BLaER1 (cell line): Measurements from ENCODE around the gene SIAH2.

Experiments used
- H3K27ac ChIP-seq: shearing (Covaris generic); formaldehyde crosslinking; 2 replicates; pipeline ENCODE4 v1.8.1; 2022
- H3K27me3 ChIP-seq: shearing (Covaris generic); formaldehyde crosslinking; 2 replicates; pipeline ENCODE4 v1.8.1; 2022
- H3K36me3 ChIP-seq: shearing (Covaris generic); formaldehyde crosslinking; 2 replicates; pipeline ENCODE4 v1.8.1; 2022
- H3K4me1 ChIP-seq: shearing (Covaris generic); formaldehyde crosslinking; 2 replicates; pipeline ENCODE4 v1.8.1; 2022
- H3K4me2 ChIP-seq: shearing (Covaris generic); formaldehyde crosslinking; 2 replicates; pipeline ENCODE4 v1.8.1; 2022
- H3K4me3 ChIP-seq: shearing (Covaris generic); formaldehyde crosslinking; 2 replicates; pipeline ENCODE4 v1.8.1; 2022
- H3K9ac ChIP-seq: shearing (Covaris generic); formaldehyde crosslinking; 2 replicates; pipeline ENCODE4 v1.8.1; 2022
- H3K9me3 ChIP-seq: shearing (Covaris generic); formaldehyde crosslinking; 2 replicates; pipeline ENCODE4 v1.8.1; 2022
- H4K20me1 ChIP-seq: shearing (Covaris generic); formaldehyde crosslinking; 2 replicates; pipeline ENCODE4 v1.8.1; 2022
- Cebpa-rat ChIP-seq: shearing (Covaris generic); IDR thresholded peaks from 2 replicates; pipeline ENCODE4 v1.8.1; 2022

The SIAH2 gene

DNA sequence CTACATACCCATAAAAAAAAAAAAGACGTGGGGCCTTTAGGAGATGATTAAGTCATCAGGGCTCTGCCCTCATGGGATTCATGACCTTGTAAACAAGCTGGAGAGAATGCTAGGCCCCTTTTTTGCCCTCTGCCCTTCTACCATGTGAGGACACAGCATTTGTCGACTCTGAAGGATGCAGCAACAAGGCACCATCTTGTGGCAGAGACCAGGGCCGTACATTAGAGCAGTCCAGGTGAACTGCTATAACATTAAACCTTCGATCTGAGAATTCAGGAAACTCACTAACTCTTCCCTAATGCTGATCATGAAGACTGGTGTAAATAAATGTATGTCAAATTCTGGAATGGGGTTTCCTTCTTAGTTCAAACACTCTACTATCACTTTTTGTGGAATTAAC lies 30.7 kb upstream of the SIAH2 start:
- H3K9me3 ChIP-seq = no peaks in the 10 kb centered on the region
- H3K36me3 ChIP-seq = no peaks in the 10 kb centered on the region
- H3K4me1 ChIP-seq = peaks cover 9% of the 10 kb centered on the region
- no peak overlapping the region for H3K27ac ChIP-seq
- H3K4me3 ChIP-seq = no peak overlapping the region
- H4K20me1 ChIP-seq = no peaks in the 10 kb centered on the region
- no peak overlapping the region for H3K4me2 ChIP-seq
- TF ChIP-seq Cebpa-rat = no peak
- H3K27me3 ChIP-seq = no peaks in the 10 kb centered on the region
- no peak overlapping the region for H3K9ac ChIP-seq

DNA sequence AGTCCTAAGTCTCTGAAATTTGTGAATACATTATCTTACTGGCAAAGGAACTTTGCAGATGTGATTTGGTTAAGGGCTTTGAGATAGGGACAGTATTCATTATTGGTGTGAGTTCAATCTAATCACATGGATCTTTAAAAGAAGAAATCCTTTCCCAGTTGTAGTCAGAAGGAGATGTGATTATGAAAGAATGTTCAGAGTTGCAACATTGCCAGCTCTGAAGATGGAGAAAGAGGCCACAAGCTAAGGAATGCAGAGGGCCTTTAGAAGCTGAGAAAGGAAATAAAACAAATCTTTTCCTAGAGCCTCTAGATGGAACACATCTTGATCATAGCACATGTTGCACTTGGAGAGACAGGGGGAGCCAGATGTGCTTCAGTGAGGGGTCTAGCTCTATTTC lies 27.7 kb upstream of the SIAH2 start:
- no peak overlapping the region for H3K4me3 ChIP-seq
- no peaks in the 10 kb centered on the region for H3K36me3 ChIP-seq
- H3K27me3 ChIP-seq = no peaks in the 10 kb centered on the region
- no peak overlapping the region for H3K27ac ChIP-seq
- no peak overlapping the region for H3K4me2 ChIP-seq
- H3K9me3 ChIP-seq = no peaks in the 10 kb centered on the region
- H3K4me1 ChIP-seq = no peaks in the 10 kb centered on the region
- H4K20me1 ChIP-seq = no peaks in the 10 kb centered on the region
- H3K9ac ChIP-seq = no peak overlapping the region
- no peak for TF ChIP-seq Cebpa-rat

GRCh38 chr3:150789451-150789850 lies 26.5 kb upstream of the SIAH2 start:
- Histone ChIP-seq H3K27ac (no peak overlapping the region), H3K9ac (no peak overlapping the region), H3K4me2 (no peak overlapping the region), H3K36me3 (no peaks in the 10 kb centered on the region), H3K27me3 (no peaks in the 10 kb centered on the region), H3K4me3 (no peak overlapping the region), H4K20me1 (no peaks in the 10 kb centered on the region), H3K4me1 (no peaks in the 10 kb centered on the region), H3K9me3 (no peaks in the 10 kb centered on the region)
- TF ChIP-seq Cebpa-rat = no peak

DNA sequence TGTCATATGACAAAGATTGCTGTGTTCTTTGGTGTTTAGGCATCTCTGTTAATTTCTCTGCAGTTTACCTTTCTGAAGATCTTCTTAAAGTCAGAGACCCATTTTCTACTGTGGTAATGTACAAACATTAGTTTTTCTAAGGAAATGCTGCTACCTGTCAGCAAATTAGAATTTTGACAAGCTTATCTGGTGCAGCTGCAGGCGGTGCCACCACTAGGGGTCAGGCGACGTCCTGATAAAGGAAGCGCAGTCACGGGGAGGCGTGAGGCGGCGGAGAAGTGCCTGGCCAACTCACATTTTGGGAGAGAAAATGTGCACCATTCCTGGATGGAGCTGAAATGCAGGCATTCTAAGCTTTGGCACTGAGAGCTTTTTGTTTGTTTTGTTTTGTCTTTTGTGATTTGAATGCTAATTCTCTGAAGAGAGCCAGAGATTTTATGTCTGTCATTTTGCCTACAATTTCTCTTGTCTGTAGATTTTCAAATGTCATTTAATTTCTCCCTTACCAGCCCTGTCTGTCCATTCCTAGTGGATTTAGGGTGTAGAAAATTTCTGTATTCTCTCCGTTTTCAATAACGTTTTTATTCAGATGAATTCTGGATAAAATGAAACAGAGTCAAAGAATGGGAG lies 24.9 kb upstream of the SIAH2 start:
- H3K4me1 ChIP-seq = no peaks in the 10 kb centered on the region
- H3K36me3 ChIP-seq = no peaks in the 10 kb centered on the region
- no peaks in the 10 kb centered on the region for H3K9me3 ChIP-seq
- no peak overlapping the region for H3K4me2 ChIP-seq
- no peak for TF ChIP-seq Cebpa-rat
- no peak overlapping the region for H3K4me3 ChIP-seq
- no peak overlapping the region for H3K27ac ChIP-seq
- no peak overlapping the region for H3K9ac ChIP-seq
- no peaks in the 10 kb centered on the region for H3K27me3 ChIP-seq
- no peaks in the 10 kb centered on the region for H4K20me1 ChIP-seq

DNA sequence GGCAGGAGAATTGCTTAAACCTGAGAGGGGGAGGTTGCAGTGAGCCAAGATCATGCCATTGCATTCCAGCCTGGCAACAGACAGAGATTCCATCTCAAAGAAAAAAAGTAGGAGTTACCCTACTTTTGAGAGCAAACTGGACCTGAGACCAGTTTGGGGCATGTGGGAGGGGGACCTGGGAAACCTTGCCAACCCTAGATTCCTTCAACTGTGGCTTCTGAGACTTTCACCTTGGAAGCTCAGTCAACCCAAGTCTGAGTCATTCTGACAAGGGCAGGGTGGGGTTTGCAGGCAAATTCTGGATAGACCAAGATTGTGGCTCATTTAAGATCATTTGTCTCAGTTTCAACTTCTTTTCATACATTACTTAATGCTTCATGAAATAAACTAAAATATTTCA lies 23.8 kb upstream of the SIAH2 start:
- Histone ChIP-seq H3K9ac (no peak overlapping the region), H3K4me2 (no peak overlapping the region), H3K9me3 (no peaks in the 10 kb centered on the region), H3K4me1 (no peaks in the 10 kb centered on the region), H3K27me3 (no peaks in the 10 kb centered on the region), H3K4me3 (no peak overlapping the region), H3K36me3 (no peaks in the 10 kb centered on the region), H4K20me1 (no peaks in the 10 kb centered on the region), H3K27ac (no peak overlapping the region)
- no peak for TF ChIP-seq Cebpa-rat

DNA sequence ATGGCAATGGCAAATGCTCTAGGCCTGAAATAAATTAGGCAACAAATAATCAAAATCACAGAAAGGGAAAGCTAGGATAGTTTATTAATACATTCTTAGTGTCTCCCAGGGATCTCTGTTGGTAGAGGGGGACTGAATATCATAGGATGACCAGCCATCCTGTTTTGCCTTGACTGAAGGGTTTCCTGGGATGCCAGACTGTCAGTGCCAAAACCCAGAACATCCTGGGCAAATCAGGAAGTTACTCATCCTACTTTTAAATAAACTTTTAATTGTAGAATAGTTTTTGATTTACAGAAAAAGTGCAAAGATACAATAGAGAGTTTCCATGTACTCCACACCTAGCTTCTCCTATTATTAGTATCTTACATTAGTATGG lies 21.8 kb upstream of the SIAH2 start:
- no peak overlapping the region for H3K27ac ChIP-seq

GRCh38 chr3:150783920-150784746 lies 21.2 kb upstream of the SIAH2 start:
- Histone ChIP-seq H3K9ac (no peak overlapping the region), H3K4me2 (no peak overlapping the region)

More for the DNA sequence above, 21.8 kb upstream of the SIAH2 start:
- Histone ChIP-seq H3K4me3 (no peak overlapping the region), H4K20me1 (no peaks in the 10 kb centered on the region), H3K9ac (no peak overlapping the region), H3K4me2 (no peak overlapping the region), H3K27me3 (no peaks in the 10 kb centered on the region), H3K36me3 (no peaks in the 10 kb centered on the region), H3K9me3 (no peaks in the 10 kb centered on the region), H3K4me1 (no peaks in the 10 kb centered on the region)
- TF ChIP-seq Cebpa-rat = no peak

DNA sequence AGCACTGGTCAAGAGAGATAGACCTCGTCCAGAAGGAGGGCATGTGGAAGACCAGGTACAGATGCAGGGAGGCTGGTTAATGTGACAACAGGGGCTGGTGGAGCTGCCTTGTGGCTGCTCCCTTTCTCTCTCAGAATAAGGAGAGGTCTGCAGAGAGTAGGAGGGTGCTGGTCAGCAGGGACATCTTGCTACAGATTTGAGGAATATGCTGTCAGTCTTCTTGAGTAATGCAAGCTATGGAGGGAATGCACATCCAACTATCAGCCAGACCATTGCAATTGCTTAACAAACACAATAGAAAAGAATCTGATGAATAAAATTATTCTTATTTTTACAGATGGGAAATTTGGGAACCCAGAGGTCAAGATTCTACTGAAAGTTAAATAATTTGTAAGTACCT lies 20.3 kb upstream of the SIAH2 start:
- no peak overlapping the region for H3K4me3 ChIP-seq
- no peak for TF ChIP-seq Cebpa-rat

More at GRCh38 chr3:150783920-150784746, 21.2 kb upstream of the SIAH2 start:
- no peaks in the 10 kb centered on the region for H3K4me1 ChIP-seq
- H3K4me3 ChIP-seq = no peak overlapping the region
- peaks cover 2% of the 10 kb centered on the region; the same call in 1 of the 2 replicates for H3K9me3 ChIP-seq
- H4K20me1 ChIP-seq = no peaks in the 10 kb centered on the region
- no peak for TF ChIP-seq Cebpa-rat
- H3K36me3 ChIP-seq = no peaks in the 10 kb centered on the region
- no peaks in the 10 kb centered on the region for H3K27me3 ChIP-seq
- H3K27ac ChIP-seq = no peak overlapping the region

GRCh38 chr3:150779402-150779858 lies 16.5 kb upstream of the SIAH2 start:
- no peak overlapping the region for H3K4me3 ChIP-seq
- H3K9ac ChIP-seq = no peak overlapping the region
- H3K9me3 ChIP-seq = peaks cover 13% of the 10 kb centered on the region
- H3K36me3 ChIP-seq = no peaks in the 10 kb centered on the region
- no peak overlapping the region for H3K27ac ChIP-seq
- no peaks in the 10 kb centered on the region for H3K27me3 ChIP-seq
- H4K20me1 ChIP-seq = no peaks in the 10 kb centered on the region
- no peak for TF ChIP-seq Cebpa-rat
- H3K4me1 ChIP-seq = peaks cover 7% of the 10 kb centered on the region
- H3K4me2 ChIP-seq = no peak overlapping the region

More for the DNA sequence above, 20.3 kb upstream of the SIAH2 start:
- Histone ChIP-seq H3K27me3 (no peaks in the 10 kb centered on the region), H3K9ac (no peak overlapping the region), H3K4me2 (no peak overlapping the region), H3K9me3 (peaks cover 6% of the 10 kb centered on the region; the same call in 1 of the 2 replicates), H4K20me1 (no peaks in the 10 kb centered on the region), H3K36me3 (no peaks in the 10 kb centered on the region), H3K4me1 (no peaks in the 10 kb centered on the region), H3K27ac (no peak overlapping the region)

- no peak for TF ChIP-seq Cebpa-rat
- Histone ChIP-seq H4K20me1 (no peaks in the 10 kb centered on the region), H3K9ac (no peak overlapping the region), H3K36me3 (no peaks in the 10 kb centered on the region), H3K9me3 (peaks cover 13% of the 10 kb centered on the region), H3K4me3 (no peak overlapping the region), H3K4me2 (no peak overlapping the region), H3K4me1 (peaks cover 12% of the 10 kb centered on the region), H3K27ac (no peak overlapping the region), H3K27me3 (no peaks in the 10 kb centered on the region)
Measured at GRCh38 chr3:150778793-150779401, 15.9 kb upstream of the SIAH2 start.
